Stimulated activated CD4-positive, alpha-beta T cell treated with anti-CD3 and anti-CD28 coated beads, Interleukin-1b, Interleukin-23, amount 100 ng/mL, for 1 hour (primary cell): Measurements from ENCODE around the gene CYP2A6.
"Not testable (repeated sequence)": the region's sequence is repeated elsewhere in the genome, so short reads cannot be mapped to it uniquely, and the experiment has no call there.

Source experiments
- DNase-seq, 2 donors: peaks; one replicate each; pipeline ENCODE4 v3.0.0-alpha.2; 2020; ENCODE audit warnings: low read depth in 2 of 2

The CYP2A6 gene

GRCh38 chr19:40819479-40820234, 30.6 kb downstream of the CYP2A6 start:
- peak in 1 of 2 donors; percentile 52 for DNase-seq

GRCh38 chr19:40818480-40819399, 31.5 kb downstream of the CYP2A6 start:
- DNase-seq: peak in 1 of 2 donors; percentile 62

- no peak for DNase-seq
Observed at GRCh38 chr19:40815223-40815622, 35.0 kb downstream of the CYP2A6 start.

- no peak for DNase-seq
Observed at GRCh38 chr19:40813182-40813581, 37.1 kb downstream of the CYP2A6 start.

- not testable (repeated sequence) for DNase-seq
Observed at GRCh38 chr19:40812571-40812970, 37.7 kb downstream of the CYP2A6 start.

GRCh38 chr19:40811478-40812341, 38.5 kb downstream of the CYP2A6 start:
- no peak for DNase-seq

- not testable (repeated sequence) for DNase-seq
Observed at GRCh38 chr19:40810649-40811408, 39.4 kb downstream of the CYP2A6 start.

- no peak for DNase-seq
Observed at GRCh38 chr19:40810160-40810559, 40.1 kb downstream of the CYP2A6 start.

GRCh38 chr19:40809358-40810086, 40.7 kb downstream of the CYP2A6 start:
- DNase-seq: no peak

GRCh38 chr19:40808497-40808896, 41.8 kb downstream of the CYP2A6 start:
- DNase-seq: no peak

GRCh38 chr19:40808021-40808325, 42.3 kb downstream of the CYP2A6 start:
- DNase-seq: no peak

GRCh38 chr19:40807147-40808020, 42.9 kb downstream of the CYP2A6 start:
- no peak for DNase-seq

GRCh38 chr19:40806423-40807146, 43.7 kb downstream of the CYP2A6 start:
- peak; percentile 46 to 61 for DNase-seq

- DNase-seq: no peak
Observed at GRCh38 chr19:40805258-40805868, 44.9 kb downstream of the CYP2A6 start.

- no peak for DNase-seq
Observed at GRCh38 chr19:40804783-40805242, 45.4 kb downstream of the CYP2A6 start.

GRCh38 chr19:40803857-40804782, 46.1 kb downstream of the CYP2A6 start:
- DNase-seq: no peak

- no peak for DNase-seq
Observed at GRCh38 chr19:40803170-40803856, 46.9 kb downstream of the CYP2A6 start.
